ENCODE data around the gene EFNA3.

- TF ChIP-seq, protein P1, sequence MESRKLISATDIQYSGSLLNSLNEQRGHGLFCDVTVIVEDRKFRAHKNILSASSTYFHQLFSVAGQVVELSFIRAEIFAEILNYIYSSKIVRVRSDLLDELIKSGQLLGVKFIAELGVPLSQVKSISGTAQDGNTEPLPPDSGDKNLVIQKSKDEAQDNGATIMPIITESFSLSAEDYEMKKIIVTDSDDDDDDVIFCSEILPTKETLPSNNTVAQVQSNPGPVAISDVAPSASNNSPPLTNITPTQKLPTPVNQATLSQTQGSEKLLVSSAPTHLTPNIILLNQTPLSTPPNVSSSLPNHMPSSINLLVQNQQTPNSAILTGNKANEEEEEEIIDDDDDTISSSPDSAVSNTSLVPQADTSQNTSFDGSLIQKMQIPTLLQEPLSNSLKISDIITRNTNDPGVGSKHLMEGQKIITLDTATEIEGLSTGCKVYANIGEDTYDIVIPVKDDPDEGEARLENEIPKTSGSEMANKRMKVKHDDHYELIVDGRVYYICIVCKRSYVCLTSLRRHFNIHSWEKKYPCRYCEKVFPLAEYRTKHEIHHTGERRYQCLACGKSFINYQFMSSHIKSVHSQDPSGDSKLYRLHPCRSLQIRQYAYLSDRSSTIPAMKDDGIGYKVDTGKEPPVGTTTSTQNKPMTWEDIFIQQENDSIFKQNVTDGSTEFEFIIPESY (IDR thresholded peaks at IDR 0.05; ENCODE audit: extremely low read depth, insufficient replicate concordance, low read length), result no peak
- TF ChIP-seq EZH2 (IDR thresholded peaks at IDR 0.05) (no peak), POLR2AphosphoS5 (IDR thresholded peaks at IDR 0.05; ENCODE audit: low read depth, low read length) (no peak), YY1 (IDR thresholded peaks at IDR 0.05; ENCODE audit: extremely low read depth, insufficient replicate concordance, low read depth, low read length) (no peak), CTCF (IDR thresholded peaks at IDR 0.05 in 2 of 3, conservative IDR thresholded peaks at IDR 0.05 in 1 of 3; ENCODE audit: borderline replicate concordance in 1 of 3, insufficient read depth in 1 of 3, low read depth in 2 of 3, low read length in 2 of 3) (no peak), CEBPB (IDR thresholded peaks at IDR 0.05; ENCODE audit: low read depth) (no peak), EZH2phosphoT487 (IDR thresholded peaks at IDR 0.05; ENCODE audit: borderline replicate concordance) (no peak), POLR2A (IDR thresholded peaks at IDR 0.05; ENCODE audit: borderline replicate concordance, extremely low read depth, insufficient read depth, insufficient read length) (no peak), EGR1 (IDR thresholded peaks at IDR 0.05; ENCODE audit: low read depth) (no peak), ATF3 (IDR thresholded peaks at IDR 0.05) (no peak)
Observed at GRCh38 chr1:155037043-155037442, 41.6 kb upstream of the EFNA3 start.

Data from HCT116 (cell line).